ENCODE data around the gene CENPE.
A peak's percentile ranks its signal among the peaks of the same experiment; 100 is the strongest.

The CENPE gene

DNA sequence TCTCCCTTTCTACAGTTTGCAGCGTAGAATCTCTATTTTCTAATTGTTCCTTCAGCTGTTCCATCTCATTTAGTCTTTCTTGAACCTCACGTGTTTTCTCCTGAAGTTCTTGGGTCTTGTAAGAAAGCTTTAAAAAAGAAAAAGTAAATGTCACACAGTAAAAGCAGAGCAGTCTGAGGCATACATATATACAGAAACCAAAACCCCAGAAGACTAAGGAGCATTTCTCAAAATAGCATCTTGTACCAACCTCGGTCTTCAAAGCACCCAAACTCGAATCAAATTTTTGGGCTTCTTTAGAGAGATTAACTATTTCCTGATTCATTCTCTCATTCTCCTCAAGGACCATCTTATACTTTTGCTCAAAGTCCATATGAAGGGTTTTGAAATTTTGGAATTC is 39.4 kb downstream of the CENPE start:
- TF ChIP-seq, protein P1, sequence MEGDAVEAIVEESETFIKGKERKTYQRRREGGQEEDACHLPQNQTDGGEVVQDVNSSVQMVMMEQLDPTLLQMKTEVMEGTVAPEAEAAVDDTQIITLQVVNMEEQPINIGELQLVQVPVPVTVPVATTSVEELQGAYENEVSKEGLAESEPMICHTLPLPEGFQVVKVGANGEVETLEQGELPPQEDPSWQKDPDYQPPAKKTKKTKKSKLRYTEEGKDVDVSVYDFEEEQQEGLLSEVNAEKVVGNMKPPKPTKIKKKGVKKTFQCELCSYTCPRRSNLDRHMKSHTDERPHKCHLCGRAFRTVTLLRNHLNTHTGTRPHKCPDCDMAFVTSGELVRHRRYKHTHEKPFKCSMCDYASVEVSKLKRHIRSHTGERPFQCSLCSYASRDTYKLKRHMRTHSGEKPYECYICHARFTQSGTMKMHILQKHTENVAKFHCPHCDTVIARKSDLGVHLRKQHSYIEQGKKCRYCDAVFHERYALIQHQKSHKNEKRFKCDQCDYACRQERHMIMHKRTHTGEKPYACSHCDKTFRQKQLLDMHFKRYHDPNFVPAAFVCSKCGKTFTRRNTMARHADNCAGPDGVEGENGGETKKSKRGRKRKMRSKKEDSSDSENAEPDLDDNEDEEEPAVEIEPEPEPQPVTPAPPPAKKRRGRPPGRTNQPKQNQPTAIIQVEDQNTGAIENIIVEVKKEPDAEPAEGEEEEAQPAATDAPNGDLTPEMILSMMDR (conservative IDR thresholded peaks at IDR 0.05; ENCODE audit: low read length): no peak
- DNase-seq (ENCODE audit: low read depth): no peak
- H3K4me3 ChIP-seq (ENCODE audit: low read length): no peak overlapping the region

GRCh38 chr4:103156106-103156505 is 42.0 kb downstream of the CENPE start:
- TF ChIP-seq, protein P1 (conservative IDR thresholded peaks at IDR 0.05; ENCODE audit: low read length): no peak
- DNase-seq (ENCODE audit: low read depth): no peak
- no peak overlapping the region for H3K4me3 ChIP-seq (ENCODE audit: low read length)

DNA sequence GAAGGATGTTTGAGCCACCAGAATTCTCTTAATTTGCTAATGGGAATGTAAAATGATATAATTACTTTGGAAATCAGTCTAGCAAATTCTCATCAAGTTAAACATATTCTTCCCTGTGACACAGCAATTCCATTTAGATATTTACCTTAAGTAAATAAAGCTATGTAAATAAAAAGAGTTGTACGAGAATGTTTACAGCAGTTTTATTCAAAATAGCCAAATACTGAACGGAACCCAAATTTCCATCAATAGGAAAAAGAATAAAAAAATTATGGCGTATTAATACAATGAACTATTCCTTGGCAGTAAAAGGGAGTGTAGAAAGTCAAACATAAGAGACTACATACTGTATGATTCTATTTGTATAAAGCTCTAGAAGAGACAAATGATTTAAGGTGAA is 45.8 kb downstream of the CENPE start:
- DNase-seq (ENCODE audit: low read depth): no peak
- TF ChIP-seq, protein P1 (conservative IDR thresholded peaks at IDR 0.05; ENCODE audit: low read length): no peak

DNA sequence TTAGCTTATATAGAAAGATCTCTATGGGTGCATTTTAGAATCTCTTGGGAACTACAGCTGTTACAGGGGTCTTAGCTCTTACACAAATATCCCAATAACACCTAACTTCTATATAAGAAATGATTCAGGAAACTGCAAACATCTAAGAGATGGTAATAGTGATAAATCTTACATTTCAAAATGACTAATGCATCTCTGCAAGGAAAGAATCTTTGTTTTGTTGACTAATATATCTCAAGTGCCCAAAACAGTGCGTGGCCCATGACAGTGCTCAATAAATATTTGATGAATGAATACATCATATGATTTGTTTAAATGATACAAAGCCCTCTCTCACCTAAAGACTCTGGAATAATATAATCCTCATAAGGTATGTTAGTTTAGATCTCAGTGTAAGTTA is 47.5 kb downstream of the CENPE start:
- H3K4me3 ChIP-seq (ENCODE audit: low read length): no peak overlapping the region
- DNase-seq (ENCODE audit: low read depth): peak; percentile 25
- TF ChIP-seq, protein P1 (conservative IDR thresholded peaks at IDR 0.05; ENCODE audit: low read length): no peak

More for the DNA sequence above, 45.8 kb downstream of the CENPE start:
- H3K4me3 ChIP-seq (ENCODE audit: low read length): no peak overlapping the region

DNA sequence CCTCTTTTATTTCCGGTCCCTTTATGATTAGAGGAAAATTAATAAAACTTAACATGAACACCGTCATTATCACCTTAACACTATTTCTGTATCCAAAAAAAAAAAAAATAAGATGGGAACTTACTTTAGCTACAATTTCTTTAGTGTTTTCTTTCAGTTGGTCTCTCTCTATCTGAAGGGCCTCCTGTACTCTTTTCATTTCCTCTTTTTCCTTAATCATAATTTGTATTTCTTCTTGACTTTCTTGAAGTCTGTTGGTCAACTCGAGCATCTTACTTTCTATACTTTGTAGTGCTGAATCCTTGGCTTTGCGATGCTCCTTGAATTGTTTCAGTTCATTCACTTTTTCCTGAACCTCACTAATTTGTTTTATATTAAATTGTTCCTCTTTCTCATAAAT is 53.2 kb downstream of the CENPE start:
- no peak overlapping the region for H3K4me3 ChIP-seq (ENCODE audit: low read length)
- TF ChIP-seq, protein P1 (conservative IDR thresholded peaks at IDR 0.05; ENCODE audit: low read length): no peak
- DNase-seq (ENCODE audit: low read depth): no peak

DNA sequence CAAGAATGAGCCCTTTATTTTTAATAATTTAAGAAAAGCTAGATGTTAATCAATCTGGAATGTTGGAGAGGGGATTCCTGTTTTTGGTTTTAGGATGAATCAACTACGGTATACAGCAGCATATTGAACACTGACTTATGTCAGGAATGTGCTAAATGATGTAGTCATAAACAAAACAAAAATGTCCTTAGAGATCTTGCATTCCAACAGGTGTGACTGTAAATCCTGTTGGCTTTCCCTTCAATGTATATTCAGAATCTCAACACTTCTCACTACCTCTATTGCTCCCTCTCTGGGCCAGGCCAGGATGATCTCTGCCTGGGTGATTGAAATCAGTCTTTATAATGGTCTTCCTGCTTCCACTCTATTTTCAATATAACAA is 60.7 kb downstream of the CENPE start:
- DNase-seq (ENCODE audit: low read depth): peak; percentile 19
- no peak overlapping the region for H3K4me3 ChIP-seq (ENCODE audit: low read length)
- TF ChIP-seq, protein P1 (conservative IDR thresholded peaks at IDR 0.05; ENCODE audit: low read length): no peak

- TF ChIP-seq, protein P1 (conservative IDR thresholded peaks at IDR 0.05; ENCODE audit: low read length): no peak
- DNase-seq (ENCODE audit: low read depth): no peak
- H3K4me3 ChIP-seq (ENCODE audit: low read length): no peak overlapping the region
Measured at GRCh38 chr4:103136671-103137445, 61.3 kb downstream of the CENPE start.

Measured in AG10803 (cell line).